Measurements from ENCODE around the gene KCNMB2. TPM values are rescaled to one million over a fixed set of nuclear protein-coding genes. Genes with fewer than 3 reads are reported as not detected.
A peak's percentile ranks its signal among the peaks of the same experiment; 100 is the strongest.

KCNMB2 gene
- total and polyA plus RNA-seq, 9 donors: 11.7 to 25.3 (median 17.2) TPM

DNA sequence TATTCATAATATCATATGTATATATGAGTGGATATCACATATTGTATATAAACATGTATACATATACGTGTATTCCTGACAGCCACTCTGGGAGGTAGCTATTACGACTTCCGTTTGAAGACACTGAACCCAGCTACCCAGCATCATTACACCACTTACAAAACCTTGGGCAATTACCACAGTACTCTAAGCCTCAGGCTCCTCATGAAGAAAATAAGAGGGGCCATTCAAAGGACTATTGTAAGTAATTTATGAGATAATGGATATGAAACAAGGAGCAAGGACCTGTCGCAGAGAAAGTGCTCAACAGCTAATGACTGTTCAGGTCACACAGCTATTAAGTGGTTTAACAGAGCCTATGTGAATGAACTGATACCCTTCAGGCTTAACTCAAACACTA is 52.4 kb downstream of the KCNMB2 start:
- no peak overlapping the region for H3K27ac ChIP-seq (ENCODE audit: low read length)
- no peaks in the 10 kb centered on the region for H3K27me3 ChIP-seq (ENCODE audit: control insufficient read depth, insufficient read depth, low read length)
- H3K36me3 ChIP-seq (ENCODE audit: control insufficient read depth, insufficient read depth, low read length): no peaks in the 10 kb centered on the region
- H3K4me3 ChIP-seq (ENCODE audit: low read length): no peak overlapping the region
- H3K4me1 ChIP-seq (ENCODE audit: control insufficient read depth, insufficient read depth, low read length): peaks cover 3% of the 10 kb centered on the region
- WGBS (ENCODE audit: insufficient coverage): 57% methylated on average over 1 of the region's 4 CpGs
- DNase-seq: no peak
- H3K9me3 ChIP-seq (replicated peaks; ENCODE audit: control insufficient read depth, low read depth, low read length): no peaks in the 10 kb centered on the region

DNA sequence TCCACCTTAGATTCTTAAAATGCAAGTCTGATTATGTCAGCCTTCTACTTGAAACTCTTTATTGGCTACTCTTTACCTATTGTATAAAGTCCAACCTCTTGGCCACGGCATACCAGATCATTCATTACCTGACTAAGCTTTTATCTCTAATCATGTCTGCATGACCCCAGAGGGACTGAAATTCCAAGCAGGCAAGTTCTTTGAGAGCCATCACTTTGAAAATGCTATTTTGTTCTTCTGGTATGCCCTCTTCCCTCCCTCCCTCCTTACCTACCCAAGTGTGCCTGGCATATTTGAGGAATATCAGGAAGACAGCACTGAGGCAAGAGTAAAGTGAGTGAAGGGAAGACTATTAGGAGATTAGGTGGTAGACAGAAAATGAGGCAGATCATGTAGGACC is 57.5 kb downstream of the KCNMB2 start:
- no peak for DNase-seq
- Histone ChIP-seq H3K9me3 (replicated peaks; ENCODE audit: control insufficient read depth, low read depth, low read length) (no peaks in the 10 kb centered on the region), H3K36me3 (ENCODE audit: control insufficient read depth, insufficient read depth, low read length) (no peaks in the 10 kb centered on the region), H3K27ac (ENCODE audit: low read length) (no peak overlapping the region), H3K27me3 (ENCODE audit: control insufficient read depth, insufficient read depth, low read length) (no peaks in the 10 kb centered on the region), H3K4me1 (ENCODE audit: control insufficient read depth, insufficient read depth, low read length) (no peaks in the 10 kb centered on the region), H3K4me3 (ENCODE audit: low read length) (no peak overlapping the region)
- 80% methylated on average over 1 of the region's 1 CpG for WGBS (ENCODE audit: insufficient coverage)

DNA sequence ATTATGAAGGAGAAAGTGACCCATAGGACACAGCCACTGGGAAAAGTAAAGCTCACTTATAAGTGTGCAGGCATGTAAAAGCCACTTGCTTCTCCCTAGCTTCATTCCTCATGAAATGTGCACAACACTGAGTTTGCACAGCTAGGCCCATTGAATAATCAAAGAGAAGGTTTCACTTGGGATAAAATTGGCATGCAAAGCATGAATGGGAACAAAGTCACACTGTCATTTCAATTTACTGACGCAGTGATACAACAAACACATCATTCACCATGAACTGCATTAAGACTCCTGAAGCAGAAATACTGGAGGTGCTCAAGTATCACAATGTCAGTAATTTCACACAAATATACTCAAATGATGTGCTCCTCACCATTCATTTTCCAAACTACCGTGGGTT is 61.1 kb downstream of the KCNMB2 start:
- no peaks in the 10 kb centered on the region for H3K27me3 ChIP-seq (ENCODE audit: control insufficient read depth, insufficient read depth, low read length)
- no peak overlapping the region for H3K4me3 ChIP-seq (ENCODE audit: low read length)
- no peaks in the 10 kb centered on the region for H3K9me3 ChIP-seq (replicated peaks; ENCODE audit: control insufficient read depth, low read depth, low read length)
- DNase-seq: no peak
- no peak overlapping the region for H3K27ac ChIP-seq (ENCODE audit: low read length)
- H3K36me3 ChIP-seq (ENCODE audit: control insufficient read depth, insufficient read depth, low read length): no peaks in the 10 kb centered on the region
- peaks cover under 1% of the 10 kb centered on the region for H3K4me1 ChIP-seq (ENCODE audit: control insufficient read depth, insufficient read depth, low read length)
- WGBS (ENCODE audit: insufficient coverage): no CpG with 5 or more reads among the region's 2 CpGs

DNA sequence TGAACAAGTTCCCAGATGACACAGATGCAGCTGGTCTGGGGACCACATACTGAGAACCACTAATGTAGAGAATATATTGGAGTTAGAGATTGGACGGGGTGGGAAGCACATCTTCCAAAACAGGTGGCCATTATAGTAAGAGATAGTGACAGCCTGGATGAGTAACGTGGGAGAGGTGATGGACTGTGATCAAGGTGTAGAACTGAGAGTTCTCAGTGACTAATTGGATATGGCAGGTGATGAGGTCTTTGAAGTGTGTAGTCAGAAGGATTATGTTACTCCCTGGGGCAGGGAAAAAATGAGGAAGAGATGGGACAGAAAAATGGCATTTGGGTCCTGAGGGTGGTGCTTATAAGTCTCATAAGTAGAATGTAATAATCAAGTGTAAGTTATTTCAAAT is 66.6 kb downstream of the KCNMB2 start:
- H3K9me3 ChIP-seq (replicated peaks; ENCODE audit: control insufficient read depth, low read depth, low read length): no peaks in the 10 kb centered on the region
- H3K27me3 ChIP-seq (ENCODE audit: control insufficient read depth, insufficient read depth, low read length): no peaks in the 10 kb centered on the region
- no peak overlapping the region for H3K27ac ChIP-seq (ENCODE audit: low read length)
- peak; percentile 39 for DNase-seq
- H3K36me3 ChIP-seq (ENCODE audit: control insufficient read depth, insufficient read depth, low read length): no peaks in the 10 kb centered on the region
- 60% methylated on average over 1 of the region's 2 CpGs for WGBS (ENCODE audit: insufficient coverage)
- H3K4me3 ChIP-seq (ENCODE audit: low read length): no peak overlapping the region
- H3K4me1 ChIP-seq (ENCODE audit: control insufficient read depth, insufficient read depth, low read length): peaks cover 4% of the 10 kb centered on the region

DNA sequence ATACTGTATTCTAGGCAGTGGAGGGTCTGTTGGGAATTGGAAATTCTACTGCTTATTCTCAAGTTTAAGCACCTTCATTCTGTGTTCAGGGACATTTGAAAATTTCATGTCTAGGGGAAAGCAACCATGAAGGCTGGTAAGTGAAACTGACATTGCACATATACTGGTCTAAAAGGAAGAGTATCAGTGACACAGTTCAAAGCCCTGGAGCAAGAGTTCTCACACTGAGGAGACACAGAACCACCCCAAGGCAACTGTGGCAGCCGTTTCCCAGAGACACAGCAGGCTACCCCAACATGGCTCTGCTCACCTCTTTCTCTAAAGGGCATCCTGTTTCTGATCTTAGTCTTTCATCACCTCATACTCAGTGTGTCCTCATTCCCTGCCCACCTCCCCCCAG is 67.5 kb downstream of the KCNMB2 start:
- Histone ChIP-seq H3K27ac (ENCODE audit: low read length) (no peak overlapping the region), H3K4me1 (ENCODE audit: control insufficient read depth, insufficient read depth, low read length) (peaks cover 4% of the 10 kb centered on the region), H3K36me3 (ENCODE audit: control insufficient read depth, insufficient read depth, low read length) (no peaks in the 10 kb centered on the region), H3K4me3 (ENCODE audit: low read length) (no peak overlapping the region), H3K9me3 (replicated peaks; ENCODE audit: control insufficient read depth, low read depth, low read length) (no peaks in the 10 kb centered on the region), H3K27me3 (ENCODE audit: control insufficient read depth, insufficient read depth, low read length) (no peaks in the 10 kb centered on the region)
- no peak for DNase-seq
- 14% methylated on average over 1 of the region's 1 CpG for WGBS (ENCODE audit: insufficient coverage)

DNA sequence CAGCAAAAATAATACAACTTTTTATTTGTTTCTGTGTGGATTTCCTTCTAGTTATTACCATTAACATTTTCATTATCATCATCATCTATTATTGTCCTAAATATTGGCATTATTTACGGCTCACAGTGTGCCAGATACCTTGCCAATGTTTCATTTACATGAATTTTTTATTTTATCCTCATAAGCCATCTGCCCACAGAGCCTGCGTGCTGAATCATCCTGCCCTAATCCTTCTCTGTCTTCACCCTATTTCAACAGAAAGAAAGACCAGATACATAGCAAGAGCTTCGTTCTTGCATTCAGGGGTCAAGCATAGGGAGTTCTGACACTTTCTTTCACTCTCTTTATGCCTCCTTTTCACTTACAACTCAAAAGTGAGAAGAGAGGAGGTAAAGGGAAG is 82.0 kb downstream of the KCNMB2 start:
- no peaks in the 10 kb centered on the region for H3K36me3 ChIP-seq (ENCODE audit: control insufficient read depth, insufficient read depth, low read length)
- H3K9me3 ChIP-seq (replicated peaks; ENCODE audit: control insufficient read depth, low read depth, low read length): no peaks in the 10 kb centered on the region
- peak; percentile 45 for DNase-seq
- H3K27me3 ChIP-seq (ENCODE audit: control insufficient read depth, insufficient read depth, low read length): no peaks in the 10 kb centered on the region
- no peaks in the 10 kb centered on the region for H3K4me1 ChIP-seq (ENCODE audit: control insufficient read depth, insufficient read depth, low read length)
- WGBS (ENCODE audit: insufficient coverage): 25% methylated on average over 2 of the region's 3 CpGs
- no peak overlapping the region for H3K4me3 ChIP-seq (ENCODE audit: low read length)
- H3K27ac ChIP-seq (ENCODE audit: low read length): peak overlapping the region; percentile 33

DNA sequence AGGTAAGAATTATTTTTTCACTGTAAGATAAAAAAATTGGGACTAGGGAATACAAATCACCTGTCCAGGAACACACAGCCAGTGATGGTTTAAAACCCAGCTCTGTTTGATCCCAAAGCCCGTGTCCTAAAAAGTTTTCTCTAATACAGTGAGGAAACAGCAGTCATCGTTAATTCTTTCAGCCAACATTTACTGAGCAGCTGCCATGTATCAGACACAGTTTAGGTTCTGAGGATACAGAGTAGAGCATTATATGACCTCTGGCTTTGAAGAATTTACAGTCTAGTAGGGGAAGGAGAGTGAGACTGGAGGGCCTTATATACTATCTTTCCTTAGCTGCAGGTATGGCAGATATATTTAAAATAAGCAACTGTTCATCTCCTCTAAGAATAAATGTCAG is 82.7 kb downstream of the KCNMB2 start:
- no peaks in the 10 kb centered on the region for H3K27me3 ChIP-seq (ENCODE audit: control insufficient read depth, insufficient read depth, low read length)
- H3K27ac ChIP-seq (ENCODE audit: low read length): no peak overlapping the region
- peak; percentile 49 for DNase-seq
- no peaks in the 10 kb centered on the region for H3K36me3 ChIP-seq (ENCODE audit: control insufficient read depth, insufficient read depth, low read length)
- H3K4me1 ChIP-seq (ENCODE audit: control insufficient read depth, insufficient read depth, low read length): no peaks in the 10 kb centered on the region
- H3K9me3 ChIP-seq (replicated peaks; ENCODE audit: control insufficient read depth, low read depth, low read length): no peaks in the 10 kb centered on the region
- no peak overlapping the region for H3K4me3 ChIP-seq (ENCODE audit: low read length)
- no CpG with 5 or more reads among the region's 2 CpGs for WGBS (ENCODE audit: insufficient coverage)

DNA sequence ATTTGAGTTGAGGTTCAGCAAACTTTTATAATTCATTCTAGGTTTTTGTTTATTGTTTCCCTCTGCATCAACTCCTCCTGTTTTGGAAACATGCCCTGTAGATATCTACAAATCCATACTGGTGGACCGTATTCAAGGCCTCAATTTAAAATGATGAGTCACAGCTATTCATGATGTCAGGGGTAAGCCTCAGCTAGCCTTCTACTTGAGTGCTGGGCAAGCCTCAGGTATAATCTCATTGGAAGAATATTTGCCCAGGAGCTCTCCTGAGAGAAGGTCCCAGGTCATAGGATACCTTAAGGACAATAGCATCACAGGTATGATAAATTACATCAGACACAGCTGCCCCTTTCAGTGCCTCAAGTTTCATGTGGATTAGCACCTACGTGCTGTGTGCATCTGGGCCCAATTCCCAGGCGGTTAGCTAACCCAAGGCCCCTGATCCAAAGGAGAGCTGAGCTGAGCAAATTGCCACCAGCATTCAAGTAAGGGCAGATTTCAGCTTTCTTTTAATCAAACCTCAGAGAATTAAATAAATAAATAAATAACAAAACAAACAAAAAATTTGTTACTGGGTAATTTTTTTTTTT is 87.5 kb downstream of the KCNMB2 start:
- Histone ChIP-seq H3K36me3 (ENCODE audit: control insufficient read depth, insufficient read depth, low read length) (no peaks in the 10 kb centered on the region), H3K27ac (ENCODE audit: low read length) (no peak overlapping the region), H3K4me1 (ENCODE audit: control insufficient read depth, insufficient read depth, low read length) (no peaks in the 10 kb centered on the region), H3K9me3 (replicated peaks; ENCODE audit: control insufficient read depth, low read depth, low read length) (no peaks in the 10 kb centered on the region), H3K4me3 (ENCODE audit: low read length) (no peak overlapping the region), H3K27me3 (ENCODE audit: control insufficient read depth, insufficient read depth, low read length) (no peaks in the 10 kb centered on the region)
- peak; percentile 21 for DNase-seq
- no CpG with 5 or more reads among the region's 3 CpGs for WGBS (ENCODE audit: insufficient coverage)

DNA sequence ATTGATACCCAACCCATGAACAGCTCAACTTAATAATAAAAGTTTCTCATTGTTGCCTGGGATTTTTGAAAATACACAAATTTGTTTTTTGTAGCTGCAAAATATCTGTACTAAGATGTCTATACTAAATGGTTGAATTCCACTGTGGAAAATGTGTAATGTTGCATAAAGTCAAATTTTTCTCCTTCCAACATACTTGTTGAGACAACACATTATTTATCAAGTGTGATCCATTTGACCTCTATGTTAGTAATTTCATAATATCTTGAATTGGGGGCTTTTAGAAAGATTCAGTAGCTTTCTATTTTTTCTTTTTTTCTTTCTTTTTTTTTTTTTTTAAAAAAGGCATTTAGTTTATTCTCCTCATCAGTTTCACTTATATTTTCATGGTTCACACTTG is 88.0 kb downstream of the KCNMB2 start:
- Histone ChIP-seq H3K4me1 (ENCODE audit: control insufficient read depth, insufficient read depth, low read length) (no peaks in the 10 kb centered on the region), H3K27ac (ENCODE audit: low read length) (no peak overlapping the region), H3K9me3 (replicated peaks; ENCODE audit: control insufficient read depth, low read depth, low read length) (no peaks in the 10 kb centered on the region), H3K4me3 (ENCODE audit: low read length) (no peak overlapping the region), H3K36me3 (ENCODE audit: control insufficient read depth, insufficient read depth, low read length) (no peaks in the 10 kb centered on the region), H3K27me3 (ENCODE audit: control insufficient read depth, insufficient read depth, low read length) (no peaks in the 10 kb centered on the region)
- peak; percentile 21 for DNase-seq

DNA sequence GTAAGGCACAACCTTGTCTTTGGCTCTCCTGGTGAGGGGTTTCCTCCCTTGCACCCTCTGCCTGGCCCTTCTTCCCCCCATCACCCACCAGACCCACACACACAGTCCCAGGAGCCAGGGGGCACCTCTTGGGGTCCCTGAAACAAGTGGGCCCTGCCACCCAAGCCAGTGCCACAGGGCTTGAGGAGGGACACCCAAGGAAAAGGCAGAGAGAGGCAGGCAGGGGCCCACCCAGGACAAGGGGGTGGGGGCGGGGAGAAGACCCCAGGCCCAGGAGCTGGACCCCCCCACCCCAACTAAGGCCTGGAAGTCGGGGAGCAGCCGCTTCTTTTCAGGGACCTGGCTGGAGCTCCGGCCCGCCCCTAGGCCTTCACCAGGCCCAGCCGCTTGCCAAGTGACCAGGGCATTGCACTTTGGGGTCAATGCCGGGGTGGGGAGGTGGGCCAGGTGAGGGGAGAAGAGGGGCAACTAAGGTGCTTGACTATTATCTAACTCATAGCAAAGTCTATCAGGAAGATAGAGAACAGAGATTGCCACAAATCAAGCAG is 88.9 kb downstream of the KCNMB2 start:
- Histone ChIP-seq H3K9me3 (replicated peaks; ENCODE audit: control insufficient read depth, low read depth, low read length) (no peaks in the 10 kb centered on the region), H3K4me1 (ENCODE audit: control insufficient read depth, insufficient read depth, low read length) (no peaks in the 10 kb centered on the region), H3K27me3 (ENCODE audit: control insufficient read depth, insufficient read depth, low read length) (no peaks in the 10 kb centered on the region), H3K36me3 (ENCODE audit: control insufficient read depth, insufficient read depth, low read length) (no peaks in the 10 kb centered on the region), H3K27ac (ENCODE audit: low read length) (no peak overlapping the region), H3K4me3 (ENCODE audit: low read length) (no peak overlapping the region)
- no peak for DNase-seq
- no CpG with 5 or more reads among the region's 7 CpGs for WGBS (ENCODE audit: insufficient coverage)

DNA sequence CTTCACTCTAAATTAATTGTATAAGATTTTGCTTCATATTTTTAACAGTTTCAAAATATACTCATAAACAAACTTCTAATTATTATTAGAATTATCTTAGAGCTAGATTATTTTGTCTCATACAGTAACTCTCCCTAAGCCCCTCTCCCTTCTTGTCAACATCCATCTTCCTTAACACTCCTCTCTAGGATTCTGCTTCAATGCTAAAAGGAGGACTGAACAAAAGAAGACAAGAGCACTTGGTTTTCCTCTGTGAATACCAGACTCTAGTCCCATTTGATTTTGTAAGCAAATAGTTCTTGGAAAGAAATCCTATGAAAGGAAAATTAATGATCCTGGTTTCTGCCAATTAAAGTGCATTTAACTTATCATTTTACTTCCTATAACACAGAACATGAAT is 91.8 kb downstream of the KCNMB2 start:
- Histone ChIP-seq H3K9me3 (replicated peaks; ENCODE audit: control insufficient read depth, low read depth, low read length) (no peaks in the 10 kb centered on the region), H3K27me3 (ENCODE audit: control insufficient read depth, insufficient read depth, low read length) (no peaks in the 10 kb centered on the region), H3K36me3 (ENCODE audit: control insufficient read depth, insufficient read depth, low read length) (no peaks in the 10 kb centered on the region), H3K4me1 (ENCODE audit: control insufficient read depth, insufficient read depth, low read length) (no peaks in the 10 kb centered on the region), H3K27ac (ENCODE audit: low read length) (no peak overlapping the region), H3K4me3 (ENCODE audit: low read length) (no peak overlapping the region)
- no peak for DNase-seq

All from muscle of leg (tissue), 11 donors.